HEK293 (cell line): Measurements from ENCODE around the gene ETS2.

Experiments
- CTCF ChIA-PET: fragments of 350-600 bp; formaldehyde crosslinking; extraction: SDS; loops from one replicate; lab custom pipeline; 2021; ENCODE audit warnings: antibody characterized with exemption; lab: Yijun Ruan, JAX
- POLR2A ChIA-PET: fragments of 300-600 bp; formaldehyde crosslinking; extraction: SDS; loops from one replicate; lab custom pipeline; 2020; ENCODE audit warnings: antibody characterized with exemption, inconsistent platforms; lab: Yijun Ruan, JAX
- H3K27ac ChIP-seq: fragments of 200-500 bp; sonication (Bioruptor generic); 2 replicates; pipeline ENCODE4 v1.5.1; 2014; ENCODE audit warnings: low read depth, low read length, control low read depth, inconsistent platforms; ENCODE audit errors: extremely low read depth
- H3K36me3 ChIP-seq, 2 experiments: fragments of 200-500 bp in 1 of 2; sonication (Bioruptor generic) in 1 of 2; 1 replicate in 1 of 2; 2 replicates in 1 of 2; pipeline ENCODE4 v1.5.1; 2014 to 2017; ENCODE audit warnings: inconsistent platforms in 2 of 2, low read length in 2 of 2; ENCODE audit not compliant: control insufficient read depth in 2 of 2, insufficient read depth in 1 of 2
- H3K4me1 ChIP-seq: fragments of 200-500 bp; sonication (Bioruptor generic); 2 replicates; pipeline ENCODE4 v1.5.1; 2014; ENCODE audit warnings: mild to moderate bottlenecking, low read length, inconsistent platforms; ENCODE audit not compliant: control insufficient read depth, insufficient read depth
- H3K4me3 ChIP-seq: 2 replicates; pipeline ENCODE4 v1.5.1; 2011; ENCODE audit warnings: low read depth, mild to moderate bottlenecking, control low read depth, low read length, moderate library complexity
- H3K9me3 ChIP-seq: fragments of 200-500 bp; sonication (Bioruptor generic); 2 replicates; pipeline ENCODE4 v1.5.1; 2014; ENCODE audit warnings: low read depth, low read length, inconsistent platforms; ENCODE audit not compliant: control insufficient read depth, insufficient read depth
- EGR2 ChIP-seq: fragments of 450-650 bp; formaldehyde crosslinking; IDR thresholded peaks from 2 replicates; pipeline ENCODE4 v1.5.1; 2016; ENCODE audit warnings: low read depth, missing biosample characterization, missing genetic modification characterization
- ZBTB1 ChIP-seq: fragments of 450-650 bp; formaldehyde crosslinking; IDR thresholded peaks from 2 replicates; pipeline ENCODE4 v1.5.1; 2016; ENCODE audit warnings: missing biosample characterization, missing genetic modification characterization
- ZBTB20 ChIP-seq: fragments of 450-650 bp; formaldehyde crosslinking; IDR thresholded peaks from 2 replicates; pipeline ENCODE4 v1.5.1; 2016; ENCODE audit warnings: missing biosample characterization, missing genetic modification characterization
- ZFHX2 ChIP-seq: fragments of 450-650 bp; formaldehyde crosslinking; conservative IDR thresholded peaks from 2 replicates; pipeline ENCODE4 v1.5.1; 2016; ENCODE audit warnings: missing biosample characterization, missing genetic modification characterization
- ZNF132 ChIP-seq: fragments of 450-650 bp; formaldehyde crosslinking; IDR thresholded peaks from 2 replicates; pipeline ENCODE4 v1.5.1; 2017; ENCODE audit warnings: missing biosample characterization, missing genetic modification characterization, borderline replicate concordance
- ZNF202 ChIP-seq: fragments of 450-650 bp; formaldehyde crosslinking; IDR thresholded peaks from 2 replicates; pipeline ENCODE4 v1.5.1; 2016; ENCODE audit warnings: missing biosample characterization, missing genetic modification characterization, borderline replicate concordance
- ZNF223 ChIP-seq: fragments of 450-650 bp; formaldehyde crosslinking; IDR thresholded peaks from 2 replicates; pipeline ENCODE4 v1.5.1; 2016; ENCODE audit warnings: missing biosample characterization, missing genetic modification characterization
- ZNF311 ChIP-seq: fragments of 450-650 bp; formaldehyde crosslinking; IDR thresholded peaks from 2 replicates; pipeline ENCODE4 v1.5.1; 2017; ENCODE audit warnings: missing biosample characterization, missing genetic modification characterization, borderline replicate concordance
- ZNF529 ChIP-seq: fragments of 450-650 bp; formaldehyde crosslinking; IDR thresholded peaks from 2 replicates; pipeline ENCODE4 v1.5.1; 2017; ENCODE audit warnings: missing genetic modification characterization, missing biosample characterization; ENCODE audit not compliant: insufficient replicate concordance
- ZNF560 ChIP-seq: fragments of 450-650 bp; formaldehyde crosslinking; IDR thresholded peaks from 2 replicates; pipeline ENCODE4 v1.5.1; 2017; ENCODE audit warnings: missing biosample characterization, missing genetic modification characterization, borderline replicate concordance
- ZNF585B ChIP-seq: fragments of 450-650 bp; formaldehyde crosslinking; IDR thresholded peaks from 2 replicates; pipeline ENCODE4 v1.5.1; 2016; ENCODE audit warnings: missing biosample characterization, missing genetic modification characterization
- ZNF747 ChIP-seq: fragments of 450-650 bp; formaldehyde crosslinking; IDR thresholded peaks from 2 replicates; pipeline ENCODE4 v1.5.1; 2016; ENCODE audit warnings: missing biosample characterization, missing genetic modification characterization
- ZNF76 ChIP-seq: fragments of 450-650 bp; formaldehyde crosslinking; IDR thresholded peaks from 2 replicates; pipeline ENCODE4; 2016; ENCODE audit warnings: low read depth, missing biosample characterization, missing genetic modification characterization, borderline replicate concordance
- TF ChIP-seq, protein P1 (sequence below): fragments of 450-650 bp; formaldehyde crosslinking; IDR thresholded peaks from 2 replicates; pipeline ENCODE4 v1.5.1; 2017; ENCODE audit warnings: missing biosample characterization, missing genetic modification characterization
- TF ChIP-seq, protein P2 (sequence below): fragments of 450-650 bp; formaldehyde crosslinking; IDR thresholded peaks from 2 replicates; pipeline ENCODE4 v1.5.1; 2017; ENCODE audit warnings: missing biosample characterization, mild to moderate bottlenecking, missing genetic modification characterization, moderate library complexity
- TF ChIP-seq, protein P3 (sequence below): fragments of 450-650 bp; formaldehyde crosslinking; IDR thresholded peaks from 2 replicates; pipeline ENCODE4 v1.5.1; 2016; ENCODE audit warnings: missing biosample characterization, missing genetic modification characterization
- TF ChIP-seq, protein P4 (sequence below): fragments of 450-650 bp; formaldehyde crosslinking; IDR thresholded peaks from 2 replicates; pipeline ENCODE4 v1.5.1; 2016; ENCODE audit warnings: missing biosample characterization, missing genetic modification characterization
- TF ChIP-seq, protein P5 (sequence below): fragments of 450-650 bp; formaldehyde crosslinking; IDR thresholded peaks from 2 replicates; pipeline ENCODE4; 2016; ENCODE audit warnings: missing biosample characterization, missing genetic modification characterization

The ETS2 gene

GRCh38 chr21:38771536-38771935 lies 34.2 kb upstream of the ETS2 start:
- TF ChIP-seq ZBTB1 (tag by site-specific recombination) (no peak), ZNF529 (no peak), ZNF202 (tag by site-specific recombination) (no peak), ZNF560 (tag by site-specific recombination) (no peak), ZNF76 (tag by site-specific recombination) (no peak), ZNF585B (tag by site-specific recombination) (no peak)
- TF ChIP-seq, protein P1, sequence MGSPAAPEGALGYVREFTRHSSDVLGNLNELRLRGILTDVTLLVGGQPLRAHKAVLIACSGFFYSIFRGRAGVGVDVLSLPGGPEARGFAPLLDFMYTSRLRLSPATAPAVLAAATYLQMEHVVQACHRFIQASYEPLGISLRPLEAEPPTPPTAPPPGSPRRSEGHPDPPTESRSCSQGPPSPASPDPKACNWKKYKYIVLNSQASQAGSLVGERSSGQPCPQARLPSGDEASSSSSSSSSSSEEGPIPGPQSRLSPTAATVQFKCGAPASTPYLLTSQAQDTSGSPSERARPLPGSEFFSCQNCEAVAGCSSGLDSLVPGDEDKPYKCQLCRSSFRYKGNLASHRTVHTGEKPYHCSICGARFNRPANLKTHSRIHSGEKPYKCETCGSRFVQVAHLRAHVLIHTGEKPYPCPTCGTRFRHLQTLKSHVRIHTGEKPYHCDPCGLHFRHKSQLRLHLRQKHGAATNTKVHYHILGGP (tag by site-specific recombination) = no peak
- Histone ChIP-seq H3K36me3 (no peaks in the 10 kb centered on the region), H3K9me3 (no peaks in the 10 kb centered on the region), H3K4me3 (no peak overlapping the region), H3K4me1 (no peaks in the 10 kb centered on the region; the same call in 1 of the 2 replicates), H3K27ac (no peak overlapping the region)
- CTCF ChIA-PET = interaction anchor here (1.1 kb wide), 1 partner anchor 67 kb away, joined by 3 read pairs; no protein-coding TSS in a partner anchor
- POLR2A ChIA-PET = no interaction called here

GRCh38 chr21:38772646-38773045 lies 33.1 kb upstream of the ETS2 start:
- H3K4me1 ChIP-seq = no peaks in the 10 kb centered on the region; the same call in 1 of the 2 replicates
- ChIA-PET POLR2A (interaction anchor here (1.2 kb wide), 1 partner anchor 15 kb away, joined by 3 read pairs; no protein-coding TSS in a partner anchor), CTCF (interaction anchor here (0.5 to 1.0 kb wide), 2 partner anchors 13 to 35 kb away, joined by 3 read pairs; no protein-coding TSS in a partner anchor)
- no peaks in the 10 kb centered on the region for H3K36me3 ChIP-seq
- H3K27ac ChIP-seq = no peak overlapping the region
- TF ChIP-seq ZNF747 (tag by site-specific recombination) = no peak
- TF ChIP-seq ZNF223 = 0 out of 2 replicates have a peak, but pooled peaks have one; percentile 53
- TF ChIP-seq, protein P2, sequence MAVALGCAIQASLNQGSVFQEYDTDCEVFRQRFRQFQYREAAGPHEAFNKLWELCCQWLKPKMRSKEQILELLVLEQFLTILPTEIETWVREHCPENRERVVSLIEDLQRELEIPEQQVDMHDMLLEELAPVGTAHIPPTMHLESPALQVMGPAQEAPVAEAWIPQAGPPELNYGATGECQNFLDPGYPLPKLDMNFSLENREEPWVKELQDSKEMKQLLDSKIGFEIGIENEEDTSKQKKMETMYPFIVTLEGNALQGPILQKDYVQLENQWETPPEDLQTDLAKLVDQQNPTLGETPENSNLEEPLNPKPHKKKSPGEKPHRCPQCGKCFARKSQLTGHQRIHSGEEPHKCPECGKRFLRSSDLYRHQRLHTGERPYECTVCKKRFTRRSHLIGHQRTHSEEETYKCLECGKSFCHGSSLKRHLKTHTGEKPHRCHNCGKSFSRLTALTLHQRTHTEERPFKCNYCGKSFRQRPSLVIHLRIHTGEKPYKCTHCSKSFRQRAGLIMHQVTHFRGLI = no peak
- TF ChIP-seq, protein P3, sequence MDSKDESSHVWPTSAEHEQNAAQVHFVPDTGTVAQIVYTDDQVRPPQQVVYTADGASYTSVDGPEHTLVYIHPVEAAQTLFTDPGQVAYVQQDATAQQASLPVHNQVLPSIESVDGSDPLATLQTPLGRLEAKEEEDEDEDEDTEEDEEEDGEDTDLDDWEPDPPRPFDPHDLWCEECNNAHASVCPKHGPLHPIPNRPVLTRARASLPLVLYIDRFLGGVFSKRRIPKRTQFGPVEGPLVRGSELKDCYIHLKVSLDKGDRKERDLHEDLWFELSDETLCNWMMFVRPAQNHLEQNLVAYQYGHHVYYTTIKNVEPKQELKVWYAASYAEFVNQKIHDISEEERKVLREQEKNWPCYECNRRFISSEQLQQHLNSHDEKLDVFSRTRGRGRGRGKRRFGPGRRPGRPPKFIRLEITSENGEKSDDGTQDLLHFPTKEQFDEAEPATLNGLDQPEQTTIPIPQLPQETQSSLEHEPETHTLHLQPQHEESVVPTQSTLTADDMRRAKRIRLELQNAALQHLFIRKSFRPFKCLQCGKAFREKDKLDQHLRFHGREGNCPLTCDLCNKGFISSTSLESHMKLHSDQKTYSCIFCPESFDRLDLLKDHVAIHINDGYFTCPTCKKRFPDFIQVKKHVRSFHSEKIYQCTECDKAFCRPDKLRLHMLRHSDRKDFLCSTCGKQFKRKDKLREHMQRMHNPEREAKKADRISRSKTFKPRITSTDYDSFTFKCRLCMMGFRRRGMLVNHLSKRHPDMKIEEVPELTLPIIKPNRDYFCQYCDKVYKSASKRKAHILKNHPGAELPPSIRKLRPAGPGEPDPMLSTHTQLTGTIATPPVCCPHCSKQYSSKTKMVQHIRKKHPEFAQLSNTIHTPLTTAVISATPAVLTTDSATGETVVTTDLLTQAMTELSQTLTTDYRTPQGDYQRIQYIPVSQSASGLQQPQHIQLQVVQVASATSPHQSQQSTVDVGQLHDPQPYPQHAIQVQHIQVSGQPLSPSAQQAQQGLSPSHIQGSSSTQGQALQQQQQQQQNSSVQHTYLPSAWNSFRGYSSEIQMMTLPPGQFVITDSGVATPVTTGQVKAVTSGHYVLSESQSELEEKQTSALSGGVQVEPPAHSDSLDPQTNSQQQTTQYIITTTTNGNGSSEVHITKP (tag by site-specific recombination) = no peak
- no peak overlapping the region for H3K4me3 ChIP-seq
- H3K9me3 ChIP-seq = no peaks in the 10 kb centered on the region

DNA sequence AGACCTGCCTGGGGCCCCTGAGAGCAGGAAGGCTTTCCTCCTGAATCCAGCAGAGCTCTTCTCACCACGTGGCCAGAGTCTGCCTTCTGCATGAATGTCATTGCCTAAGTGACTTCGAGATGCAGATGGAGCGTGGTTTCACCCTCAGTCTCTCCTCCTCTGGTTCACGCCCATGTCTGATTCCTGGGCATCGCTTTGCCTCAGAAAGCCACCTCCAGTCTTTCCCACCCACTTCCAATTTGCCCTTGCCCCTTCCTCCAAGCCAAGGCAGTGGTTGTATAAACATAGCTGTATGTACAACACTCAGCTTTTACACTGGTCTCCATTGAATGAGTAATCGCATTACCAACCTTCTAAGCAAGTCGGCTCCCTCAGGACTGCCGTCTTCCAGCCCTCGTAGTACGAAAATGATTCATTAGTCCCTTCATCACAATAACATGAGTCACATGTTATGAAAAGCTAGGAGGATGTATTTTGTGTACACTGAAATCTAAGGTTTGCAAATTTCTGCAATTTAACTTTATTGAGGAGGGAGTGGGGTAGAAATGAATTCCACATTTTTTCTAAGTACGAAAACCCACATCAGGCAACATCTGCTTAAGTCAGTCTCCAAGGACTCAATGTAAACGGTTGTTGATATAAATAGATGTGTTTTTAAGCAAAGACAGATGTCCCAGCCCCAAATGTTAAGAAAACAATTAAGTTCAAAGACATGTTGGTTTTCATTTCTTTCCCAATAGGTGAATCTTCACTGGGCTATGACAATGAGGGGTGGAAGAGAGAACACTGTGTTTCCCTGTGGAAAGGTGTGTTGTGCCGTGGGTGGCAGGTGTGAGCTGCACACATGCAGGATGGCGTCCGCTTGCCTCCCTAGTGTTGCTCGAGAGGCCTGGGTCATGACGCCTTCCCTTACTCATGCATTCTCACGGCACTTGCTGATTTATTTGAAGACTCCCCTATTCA lies 32.3 kb upstream of the ETS2 start:
- CTCF ChIA-PET = interaction anchor here (0.5 to 1.0 kb wide), 3 partner anchors 13 to 365 kb away, joined by 3 read pairs; no protein-coding TSS in a partner anchor
- Histone ChIP-seq H3K4me3 (no peak overlapping the region), H3K4me1 (no peaks in the 10 kb centered on the region; the same call in 1 of the 2 replicates), H3K36me3 (no peaks in the 10 kb centered on the region), H3K9me3 (no peaks in the 10 kb centered on the region), H3K27ac (no peak overlapping the region)
- POLR2A ChIA-PET = interaction anchor here (1.2 kb wide), 1 partner anchor 14 kb away, joined by 3 read pairs; no protein-coding TSS in a partner anchor
- peak; percentile 79 for TF ChIP-seq EGR2 (tag by site-specific recombination)
- TF ChIP-seq, protein P4, sequence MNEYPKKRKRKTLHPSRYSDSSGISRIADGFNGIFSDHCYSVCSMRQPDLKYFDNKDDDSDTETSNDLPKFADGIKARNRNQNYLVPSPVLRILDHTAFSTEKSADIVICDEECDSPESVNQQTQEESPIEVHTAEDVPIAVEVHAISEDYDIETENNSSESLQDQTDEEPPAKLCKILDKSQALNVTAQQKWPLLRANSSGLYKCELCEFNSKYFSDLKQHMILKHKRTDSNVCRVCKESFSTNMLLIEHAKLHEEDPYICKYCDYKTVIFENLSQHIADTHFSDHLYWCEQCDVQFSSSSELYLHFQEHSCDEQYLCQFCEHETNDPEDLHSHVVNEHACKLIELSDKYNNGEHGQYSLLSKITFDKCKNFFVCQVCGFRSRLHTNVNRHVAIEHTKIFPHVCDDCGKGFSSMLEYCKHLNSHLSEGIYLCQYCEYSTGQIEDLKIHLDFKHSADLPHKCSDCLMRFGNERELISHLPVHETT = 0 out of 2 replicates have a peak, but pooled peaks have one; percentile 23
- TF ChIP-seq ZNF311 = 0 out of 2 replicates have a peak, but pooled peaks have one; percentile 94
- TF ChIP-seq ZFHX2 (tag by site-specific recombination) = peak; percentile 81
- peak; percentile 87; the same call in 1 of the 2 replicates for TF ChIP-seq ZNF132
- peak; percentile 41; the same call in 1 of the 2 replicates for TF ChIP-seq ZBTB20
- TF ChIP-seq, protein P5, sequence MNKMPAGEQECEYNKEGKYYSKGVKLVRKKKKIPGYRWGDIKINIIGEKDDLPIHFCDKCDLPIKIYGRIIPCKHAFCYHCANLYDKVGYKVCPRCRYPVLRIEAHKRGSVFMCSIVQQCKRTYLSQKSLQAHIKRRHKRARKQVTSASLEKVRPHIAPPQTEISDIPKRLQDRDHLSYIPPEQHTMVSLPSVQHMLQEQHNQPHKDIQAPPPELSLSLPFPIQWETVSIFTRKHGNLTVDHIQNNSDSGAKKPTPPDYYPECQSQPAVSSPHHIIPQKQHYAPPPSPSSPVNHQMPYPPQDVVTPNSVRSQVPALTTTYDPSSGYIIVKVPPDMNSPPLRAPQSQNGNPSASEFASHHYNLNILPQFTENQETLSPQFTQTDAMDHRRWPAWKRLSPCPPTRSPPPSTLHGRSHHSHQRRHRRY (tag by site-specific recombination) = no peak
